Fibroblast of skin of abdomen (primary cell): Measurements from ENCODE around the gene FHL1. TPM values are rescaled to one million over a fixed set of nuclear protein-coding genes. Genes with fewer than 3 reads are reported as not detected.
A peak's percentile ranks its signal among the peaks of the same experiment; 100 is the strongest.
"Not testable (repeated sequence)": the region's sequence is repeated elsewhere in the genome, so short reads cannot be mapped to it uniquely, and the experiment has no call there.

ENCODE experiments used
- DNase-seq: peaks from one replicate; pipeline ENCODE4 v3.0.0-alpha.2; 2013
- polyA plus RNA-seq, 2 experiments: library from polyadenylated mRNA; unstranded; fragments of 120-200 nt; gene quantifications; one replicate each; pipeline ENCODE4 v1.2.1, GENCODE V29; 2013; ENCODE audit not compliant: insufficient read length in 2 of 2

Gene FHL1
- polyA plus RNA-seq (2013, experiment 1 of 2; ENCODE audit: insufficient read length) = 118 TPM
- 124 TPM for polyA plus RNA-seq (2013, experiment 2 of 2; ENCODE audit: insufficient read length)

GRCh38 chrX:136147315-136147901 lies at the start of gene FHL1:
Gene FHL1, plus strand, starts transcription at chrX:136147533.
- DNase-seq = peak; percentile 39

- no peak for DNase-seq
Observed at GRCh38 chrX:136097871-136098805, 49.2 kb upstream of the FHL1 start.

- no peak for DNase-seq
Observed at GRCh38 chrX:136104936-136105335, 42.4 kb upstream of the FHL1 start.

- DNase-seq = no peak
Observed at GRCh38 chrX:136106920-136107528, 40.3 kb upstream of the FHL1 start.

GRCh38 chrX:136108905-136109304 lies 38.4 kb upstream of the FHL1 start:
- DNase-seq = not testable (repeated sequence)

GRCh38 chrX:136112286-136112685 lies 35.0 kb upstream of the FHL1 start:
- DNase-seq = no peak

- DNase-seq = no peak
Observed at GRCh38 chrX:136112778-136113177, 34.6 kb upstream of the FHL1 start.

- DNase-seq = peak; percentile 59
Observed at GRCh38 chrX:136115126-136115903, 32.0 kb upstream of the FHL1 start.

GRCh38 chrX:136115904-136116297 lies 31.4 kb upstream of the FHL1 start:
- no peak for DNase-seq

GRCh38 chrX:136121788-136122187 lies 25.5 kb upstream of the FHL1 start:
- no peak for DNase-seq

- no peak for DNase-seq
Observed at GRCh38 chrX:136122207-136122606, 25.1 kb upstream of the FHL1 start.

GRCh38 chrX:136125106-136125505 lies 22.2 kb upstream of the FHL1 start:
- DNase-seq = no peak

- DNase-seq = no peak
Observed at GRCh38 chrX:136126371-136126770, 21.0 kb upstream of the FHL1 start.

GRCh38 chrX:136126872-136127406 lies 20.4 kb upstream of the FHL1 start:
- no peak for DNase-seq

GRCh38 chrX:136128743-136129142 lies 18.6 kb upstream of the FHL1 start:
- no peak for DNase-seq

- DNase-seq = peak; percentile 91
Observed at GRCh38 chrX:136130931-136131833, 16.2 kb upstream of the FHL1 start.

- no peak for DNase-seq
Observed at GRCh38 chrX:136138939-136139338, 8.4 kb upstream of the FHL1 start.

GRCh38 chrX:136141569-136141968 lies 5.8 kb upstream of the FHL1 start:
- DNase-seq = no peak

GRCh38 chrX:136142592-136142991 lies 4.7 kb upstream of the FHL1 start:
- DNase-seq = no peak

GRCh38 chrX:136143711-136144110 lies 3.6 kb upstream of the FHL1 start:
- DNase-seq = no peak
